Adrenal gland (tissue), 19 donors: ENCODE data around the gene DLG5. TPM values are rescaled to one million over a fixed set of nuclear protein-coding genes. Genes with fewer than 3 reads are reported as not detected.

Experiments used
- DNase-seq, 7 donors: peaks; one replicate each; pipeline ENCODE4 v3.0.0-alpha.2; 2019 to 2020
- H3K27ac ChIP-seq, 5 donors: fragments of 200-600 bp; sonication (generic) in 4 of 5; 1 replicate in 3 of 5; 2 replicates in 2 of 5; pipeline versions ENCODE4 v1.5.1 to v1.8.0; 2016 to 2020; ENCODE audit warnings: mild to moderate bottlenecking in 1 of 5
- H3K27me3 ChIP-seq: fragments of 200-600 bp; 2 replicates; pipeline ENCODE4 v1.8.0; 2021
- H3K36me3 ChIP-seq, 2 donors: fragments of 200-600 bp; replicated peaks in 1 of 2; 1 replicate in 1 of 2; 2 replicates in 1 of 2; pipeline versions ENCODE4 v1.5.1 to v1.8.0; 2018 to 2022
- H3K4me1 ChIP-seq, 2 donors: fragments of 200-600 bp; replicated peaks in 1 of 2; 1 replicate in 1 of 2; 2 replicates in 1 of 2; pipeline versions ENCODE4 v1.5.1 to v1.8.0; 2018 to 2021
- H3K4me3 ChIP-seq, 4 donors: fragments of 200-600 bp; sonication (generic) in 3 of 4; one replicate each; pipeline ENCODE4 v1.5.1; 2016 to 2018
- H3K9me3 ChIP-seq, 3 donors: fragments of 200-600 bp; sonication (generic) in 1 of 3; replicated peaks in 1 of 3; 1 replicate in 2 of 3; 2 replicates in 1 of 3; pipeline versions ENCODE4 v1.5.1 to v1.8.0; 2016 to 2021
- POLR2A ChIP-seq, 2 donors: fragments of 450-650 bp; IDR thresholded peaks; one replicate each; pipeline ENCODE4 v1.6.1; 2017; ENCODE audit warnings: antibody characterized with exemption in 2 of 2, mild to moderate bottlenecking in 2 of 2, moderate library complexity in 1 of 2
- WGBS, 4 donors: extraction: QIAGEN DNeasy Blood & Tissue Kit in 2 of 4; methylation state at CpG; one replicate each; pipeline versions ENCODE4 v1.1.5 to v1.1.7; 2013 to 2017; 5-methylcytosine and 5-hydroxymethylcytosine counted together
- intact Hi-C, 2 donors: fragments of 100-400 bp; cut with DNase I; formaldehyde crosslinking; loops; one replicate each; pipeline versions ENCODE4 v1.14.1 to v1.15.0; 2022 to 2023
- long read RNA-seq, 10 donors: library from polyadenylated mRNA in 3 of 10; unstranded in 2 of 10; stranded (forward) in 1 of 10; transcript quantifications; one replicate each; pipeline ENCODE4 v2.0.0 and lab custom pipeline, GENCODE V29; 2021 to 2026
- polyA plus RNA-seq, 3 donors: library from polyadenylated mRNA; stranded (reverse); fragments of 200-250 nt in 2 of 3; fragments of 350-450 nt in 1 of 3; fragmentation: Illumina TruSeq in 1 of 3; extraction: RNeasy Lipid Tissue Mini Kit (QIAGEN cat#74804) in 1 of 3; gene quantifications; one replicate each; pipeline ENCODE4 v1.2.3, GENCODE V29; 2013 to 2014
- total RNA-seq, 9 donors: library from RNA; depleted of rRNA in 4 of 9; stranded (reverse); fragments of >200 nt in 4 of 9; fragments of 120-200 nt in 1 of 9; fragmentation: NEBNext Ultra II Directional in 1 of 9; extraction: Animal tissue kit (Norgen Biotek cat#: 25700) in 1 of 9; gene quantifications; one replicate each; pipeline versions ENCODE4 v1.1.0 to v1.2.4, GENCODE V29; 2013 to 2023
- TF ChIP-seq, protein P1 (sequence below), 6 experiments: fragments of 450-650 bp in 4 of 6; fragments of 200-600 bp in 2 of 6; sonication (generic) in 1 of 6; IDR thresholded peaks; 1 replicate in 5 of 6; 2 replicates in 1 of 6; pipeline versions ENCODE4 v1.5.1 to v1.8.0; 2016 to 2021; ENCODE audit warnings: antibody characterized with exemption in 6 of 6, mild to moderate bottlenecking in 2 of 6, moderate library complexity in 1 of 6
- donor health status: healthy with polysubstance abuse.
- donor health status: Bipolar disorder and iron deficiency.
- donor health status: DM: yes; HTN: yes; CAD: no.
- donor health status: DM: no; HTN: no; CAD: no.
- donor health status: DM: no; HTN: no; CAD: no.
- donor health status: DM: yes; HTN: yes; CAD: no.

The DLG5 gene, protein sequence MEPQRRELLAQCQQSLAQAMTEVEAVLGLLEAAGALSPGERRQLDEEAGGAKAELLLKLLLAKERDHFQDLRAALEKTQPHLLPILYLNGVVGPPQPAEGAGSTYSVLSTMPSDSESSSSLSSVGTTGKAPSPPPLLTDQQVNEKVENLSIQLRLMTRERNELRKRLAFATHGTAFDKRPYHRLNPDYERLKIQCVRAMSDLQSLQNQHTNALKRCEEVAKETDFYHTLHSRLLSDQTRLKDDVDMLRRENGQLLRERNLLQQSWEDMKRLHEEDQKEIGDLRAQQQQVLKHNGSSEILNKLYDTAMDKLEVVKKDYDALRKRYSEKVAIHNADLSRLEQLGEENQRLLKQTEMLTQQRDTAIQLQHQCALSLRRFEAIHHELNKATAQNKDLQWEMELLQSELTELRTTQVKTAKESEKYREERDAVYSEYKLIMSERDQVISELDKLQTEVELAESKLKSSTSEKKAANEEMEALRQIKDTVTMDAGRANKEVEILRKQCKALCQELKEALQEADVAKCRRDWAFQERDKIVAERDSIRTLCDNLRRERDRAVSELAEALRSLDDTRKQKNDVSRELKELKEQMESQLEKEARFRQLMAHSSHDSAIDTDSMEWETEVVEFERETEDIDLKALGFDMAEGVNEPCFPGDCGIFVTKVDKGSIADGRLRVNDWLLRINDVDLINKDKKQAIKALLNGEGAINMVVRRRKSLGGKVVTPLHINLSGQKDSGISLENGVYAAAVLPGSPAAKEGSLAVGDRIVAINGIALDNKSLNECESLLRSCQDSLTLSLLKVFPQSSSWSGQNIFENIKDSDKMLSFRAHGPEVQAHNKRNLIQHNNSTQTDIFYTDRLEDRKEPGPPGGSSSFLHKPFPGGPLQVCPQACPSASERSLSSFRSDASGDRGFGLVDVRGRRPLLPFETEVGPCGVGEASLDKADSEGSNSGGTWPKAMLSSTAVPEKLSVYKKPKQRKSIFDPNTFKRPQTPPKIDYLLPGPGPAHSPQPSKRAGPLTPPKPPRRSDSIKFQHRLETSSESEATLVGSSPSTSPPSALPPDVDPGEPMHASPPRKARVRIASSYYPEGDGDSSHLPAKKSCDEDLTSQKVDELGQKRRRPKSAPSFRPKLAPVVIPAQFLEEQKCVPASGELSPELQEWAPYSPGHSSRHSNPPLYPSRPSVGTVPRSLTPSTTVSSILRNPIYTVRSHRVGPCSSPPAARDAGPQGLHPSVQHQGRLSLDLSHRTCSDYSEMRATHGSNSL (N-terminal part only)
- 100 to 1,000 TPM in 6 of 9 donors, 10 to 100 TPM in 3; 32.6 to 175 (median 125) TPM for total RNA-seq
- 10 to 100 TPM; 39.6 to 94.4 (median 88.6) TPM for polyA plus RNA-seq
- long read RNA-seq, donor 1, partial matches to known transcripts, result 0 of 1 reads
- long read RNA-seq, donor 1, other reads (novel, unspliced or antisense), result 0 of 1 reads
- long read RNA-seq, donor 2, result 0 reads
- long read RNA-seq, donor 3, result 0 reads
- long read RNA-seq, donor 4, partial matches to known transcripts, result 3 of 27 reads
- long read RNA-seq, donor 4, other reads (novel, unspliced or antisense), result 24 of 27 reads
- long read RNA-seq, donor 5, full-length matches to known transcripts, result 5 of 93 reads
- long read RNA-seq, donor 5, partial matches to known transcripts, result 60 of 93 reads
- long read RNA-seq, donor 5, other reads (novel, unspliced or antisense), result 28 of 93 reads
- long read RNA-seq, donor 6, partial matches to known transcripts, result 2 of 18 reads
- long read RNA-seq, donor 6, other reads (novel, unspliced or antisense), result 16 of 18 reads
- long read RNA-seq, donor 7, full-length matches to known transcripts, result 2 of 2 reads
- long read RNA-seq, donor 7, partial matches to known transcripts, result 0 of 2 reads
- long read RNA-seq, donor 7, other reads (novel, unspliced or antisense), result 0 of 2 reads
- long read RNA-seq, donor 8, full-length matches to known transcripts, result 2 of 5,222 reads
- long read RNA-seq, donor 8, partial matches to known transcripts, result 4,331 of 5,222 reads
- long read RNA-seq, donor 8, other reads (novel, unspliced or antisense), result 889 of 5,222 reads
- long read RNA-seq, donor 9, partial matches to known transcripts, result 0 of 1 reads
- long read RNA-seq, donor 9, other reads (novel, unspliced or antisense), result 0 of 1 reads
- long read RNA-seq, donor 10, partial matches to known transcripts, result 12 of 12 reads
- long read RNA-seq, donor 10, other reads (novel, unspliced or antisense), result 0 of 12 reads

DNA sequence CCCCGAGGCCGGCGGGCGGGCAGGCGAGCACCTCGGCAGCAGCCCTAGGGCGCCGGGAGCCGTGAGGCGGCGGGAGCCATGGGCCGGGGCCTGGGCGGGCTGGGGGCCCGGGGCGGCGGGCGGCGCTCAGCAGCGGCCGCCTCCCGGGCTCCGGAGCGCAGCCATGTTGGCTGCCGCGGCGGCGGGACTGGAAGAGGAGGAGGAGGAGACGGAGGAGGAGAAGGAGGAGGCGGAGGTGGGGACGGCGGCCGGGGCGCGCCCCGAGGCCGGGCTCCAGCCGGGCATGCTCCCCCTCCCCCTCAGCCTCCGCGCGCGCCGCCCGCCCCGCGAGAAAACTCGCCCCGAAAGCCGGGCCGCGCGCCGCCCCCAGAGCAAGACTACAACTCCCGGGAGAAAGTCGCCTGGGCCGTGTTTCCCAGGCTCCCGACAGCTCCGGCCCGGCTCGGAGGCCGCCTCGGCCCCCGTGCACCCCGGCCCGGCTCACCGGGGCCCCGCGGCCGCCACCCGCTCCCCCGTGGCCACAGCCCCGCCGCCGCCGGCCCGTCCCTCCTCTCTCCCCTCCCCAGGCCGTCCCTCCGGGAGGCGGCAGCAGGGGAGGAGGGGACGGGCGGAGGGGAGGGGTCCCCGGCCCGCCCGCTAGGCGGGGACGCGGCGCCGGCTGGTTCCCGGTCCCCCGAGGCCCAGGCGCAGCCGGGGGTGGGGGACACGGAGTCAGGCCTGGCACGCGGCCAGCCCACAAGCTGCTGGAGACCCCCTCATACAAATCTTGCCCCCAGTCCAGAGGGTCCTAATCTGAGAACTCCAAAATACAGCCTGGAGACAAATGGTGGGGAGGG lies at the start of gene DLG5:
Gene DLG5, minus strand, starts transcription at position 190 of the 836 bp plus-strand sequence. CDS start 235 bp downstream, outside the sequence.
- H3K27me3 ChIP-seq, result no peaks in the 10 kb centered on the region

DNA sequence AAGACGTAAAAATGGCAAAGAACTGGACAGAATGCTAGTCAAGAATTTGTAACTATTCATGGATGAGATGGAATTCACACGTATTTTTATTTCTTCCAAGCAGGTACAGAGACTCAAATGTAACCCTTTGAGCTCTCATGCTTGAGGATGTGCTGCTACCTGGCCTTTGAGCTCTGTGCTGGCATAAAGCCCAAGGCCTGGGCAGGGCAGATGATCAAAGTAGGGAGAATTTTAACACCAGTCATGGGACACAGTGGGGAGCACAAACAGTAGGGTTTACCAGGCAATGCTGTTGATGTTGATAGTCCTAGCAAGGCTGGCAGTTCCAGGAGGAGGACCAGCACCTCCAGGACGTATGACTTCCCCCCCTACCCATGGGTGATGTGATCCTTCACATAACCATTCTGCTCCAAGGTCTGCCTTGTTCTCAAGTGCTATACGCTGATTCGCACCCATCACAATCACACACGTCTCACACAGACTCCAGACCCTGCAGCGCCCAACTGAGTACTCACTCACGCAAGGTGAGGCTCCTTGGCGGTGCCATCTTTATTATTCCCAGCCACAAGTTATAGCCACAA lies 48.6 kb upstream of the DLG5 start:
- Histone ChIP-seq H3K27ac (peak overlapping the region in 1 of 5 donors; percentile 29), H3K9me3 (no peaks in the 10 kb centered on the region), H3K36me3 (peaks cover 0 to 35% of the 10 kb centered on the region in 2 donors), H3K4me1 (peaks cover 20 to 21% of the 10 kb centered on the region in 2 donors), H3K4me3 (no peak overlapping the region), H3K27me3 (no peaks in the 10 kb centered on the region)
- WGBS, 4 donors, result 83 to 87% (median 85%) methylated on average over 9 of the region's 9 CpGs
- no peak for TF ChIP-seq POLR2A (IDR thresholded peaks at IDR 0.05)
- TF ChIP-seq, protein P1, sequence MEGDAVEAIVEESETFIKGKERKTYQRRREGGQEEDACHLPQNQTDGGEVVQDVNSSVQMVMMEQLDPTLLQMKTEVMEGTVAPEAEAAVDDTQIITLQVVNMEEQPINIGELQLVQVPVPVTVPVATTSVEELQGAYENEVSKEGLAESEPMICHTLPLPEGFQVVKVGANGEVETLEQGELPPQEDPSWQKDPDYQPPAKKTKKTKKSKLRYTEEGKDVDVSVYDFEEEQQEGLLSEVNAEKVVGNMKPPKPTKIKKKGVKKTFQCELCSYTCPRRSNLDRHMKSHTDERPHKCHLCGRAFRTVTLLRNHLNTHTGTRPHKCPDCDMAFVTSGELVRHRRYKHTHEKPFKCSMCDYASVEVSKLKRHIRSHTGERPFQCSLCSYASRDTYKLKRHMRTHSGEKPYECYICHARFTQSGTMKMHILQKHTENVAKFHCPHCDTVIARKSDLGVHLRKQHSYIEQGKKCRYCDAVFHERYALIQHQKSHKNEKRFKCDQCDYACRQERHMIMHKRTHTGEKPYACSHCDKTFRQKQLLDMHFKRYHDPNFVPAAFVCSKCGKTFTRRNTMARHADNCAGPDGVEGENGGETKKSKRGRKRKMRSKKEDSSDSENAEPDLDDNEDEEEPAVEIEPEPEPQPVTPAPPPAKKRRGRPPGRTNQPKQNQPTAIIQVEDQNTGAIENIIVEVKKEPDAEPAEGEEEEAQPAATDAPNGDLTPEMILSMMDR (IDR thresholded peaks at IDR 0.05), result no peak
- DNase-seq, result no peak
- intact Hi-C loops, result loop anchor here in 1 of 2 donors (5.0 kb wide), 1 partner anchor 48 kb away; the partner anchor contains the start of gene DLG5

More for the DNA sequence above, at the start of gene DLG5:
- Histone ChIP-seq H3K4me3 (peak within 1 kb of the TSS; percentile 35 to 96 (median 82)), H3K9me3 (no peaks in the 10 kb centered on the region), H3K27ac (peak within 1 kb of the TSS; percentile 41 to 90 (median 83)), H3K4me1 (peaks cover 34 to 40% of the 10 kb centered on the region in 2 donors), H3K36me3 (no peaks in the 10 kb centered on the region)
- peak; percentile 74 to 85 (median 77) for DNase-seq
- intact Hi-C loops, result loop anchor here in 1 of 2 donors (5.0 to 10.0 kb wide), 2 partner anchors 51 to 82 kb away; no protein-coding TSS in a partner anchor
- TF ChIP-seq, protein P1 (IDR thresholded peaks at IDR 0.05), result peak in 1 of 6 experiments; percentile 13
- peak; percentile 10 to 71 for TF ChIP-seq POLR2A (IDR thresholded peaks at IDR 0.05)
- WGBS, 4 donors, result 0 to 2% (median 0%) methylated on average over 2 to 95 of the region's 95 CpGs
